WI38 (cell line): ENCODE measurements around the gene ZNF708.

Experiments used
- H3K4me3 ChIP-seq: 2 replicates; pipeline ENCODE4 v1.5.1; 2011; ENCODE audit warnings: low read depth, mild to moderate bottlenecking, control low read depth, low read length
- TF ChIP-seq, protein P1 (sequence below): IDR thresholded peaks from 2 replicates; pipeline ENCODE4 v1.5.1; 2012; ENCODE audit warnings: low read depth, mild to moderate bottlenecking, control low read depth, low read length

ZNF708 gene

DNA sequence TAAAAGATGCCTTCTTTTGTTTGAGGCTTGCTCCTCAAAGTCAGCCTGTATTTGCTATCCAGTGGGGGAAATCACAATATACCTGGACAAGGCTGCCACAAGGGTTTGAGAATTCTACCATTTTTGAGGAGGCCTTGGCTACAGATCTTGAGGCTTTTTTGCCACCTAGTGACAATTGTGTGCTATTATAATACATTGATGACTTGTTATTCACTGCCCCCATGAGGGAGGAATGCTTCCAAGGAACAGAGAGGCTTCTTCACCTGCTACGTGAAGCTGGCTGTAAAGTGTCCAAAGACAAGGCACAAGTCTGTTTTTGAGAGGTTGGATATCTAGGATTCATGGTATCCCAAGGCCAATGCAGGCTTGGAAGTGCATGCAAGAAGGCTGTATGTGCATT, 72.5 kb downstream of the ZNF708 start:
- TF ChIP-seq, protein P1, sequence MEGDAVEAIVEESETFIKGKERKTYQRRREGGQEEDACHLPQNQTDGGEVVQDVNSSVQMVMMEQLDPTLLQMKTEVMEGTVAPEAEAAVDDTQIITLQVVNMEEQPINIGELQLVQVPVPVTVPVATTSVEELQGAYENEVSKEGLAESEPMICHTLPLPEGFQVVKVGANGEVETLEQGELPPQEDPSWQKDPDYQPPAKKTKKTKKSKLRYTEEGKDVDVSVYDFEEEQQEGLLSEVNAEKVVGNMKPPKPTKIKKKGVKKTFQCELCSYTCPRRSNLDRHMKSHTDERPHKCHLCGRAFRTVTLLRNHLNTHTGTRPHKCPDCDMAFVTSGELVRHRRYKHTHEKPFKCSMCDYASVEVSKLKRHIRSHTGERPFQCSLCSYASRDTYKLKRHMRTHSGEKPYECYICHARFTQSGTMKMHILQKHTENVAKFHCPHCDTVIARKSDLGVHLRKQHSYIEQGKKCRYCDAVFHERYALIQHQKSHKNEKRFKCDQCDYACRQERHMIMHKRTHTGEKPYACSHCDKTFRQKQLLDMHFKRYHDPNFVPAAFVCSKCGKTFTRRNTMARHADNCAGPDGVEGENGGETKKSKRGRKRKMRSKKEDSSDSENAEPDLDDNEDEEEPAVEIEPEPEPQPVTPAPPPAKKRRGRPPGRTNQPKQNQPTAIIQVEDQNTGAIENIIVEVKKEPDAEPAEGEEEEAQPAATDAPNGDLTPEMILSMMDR, result no peak
- no peak overlapping the region for H3K4me3 ChIP-seq
